Uterus (tissue), 4 donors: ENCODE results near the gene MTG2. TPM values are rescaled to one million over a fixed set of nuclear protein-coding genes. Genes with fewer than 3 reads are reported as not detected.

ENCODE experiments used
- DNase-seq, 2 donors: peaks; one replicate each; pipeline ENCODE4 v3.0.0-alpha.2; 2019 to 2020
- H3K27ac ChIP-seq, 2 donors: fragments of 200-600 bp; sonication (generic); 1 replicate in 1 of 2; 2 replicates in 1 of 2; pipeline ENCODE4 v1.5.1; 2016 to 2018
- H3K27me3 ChIP-seq, 2 donors: fragments of 200-600 bp; sonication (generic); one replicate each; pipeline ENCODE4 v1.5.1; 2018 to 2019; ENCODE audit warnings: control low read depth in 1 of 2
- H3K36me3 ChIP-seq, 2 donors: fragments of 200-600 bp; sonication (generic); one replicate each; pipeline ENCODE4 v1.5.1; 2019; ENCODE audit warnings: control low read depth in 1 of 2
- H3K4me1 ChIP-seq, 2 donors: fragments of 200-600 bp; sonication (generic); one replicate each; pipeline ENCODE4 v1.5.1; 2018 to 2019; ENCODE audit warnings: control low read depth in 1 of 2
- H3K4me3 ChIP-seq, 2 donors: fragments of 200-600 bp; sonication (generic); 1 replicate in 1 of 2; 2 replicates in 1 of 2; pipeline ENCODE4 v1.5.1; 2018 to 2019; ENCODE audit warnings: mild to moderate bottlenecking in 1 of 2
- H3K9me3 ChIP-seq, 2 donors: fragments of 200-600 bp; sonication (generic); one replicate each; pipeline ENCODE4 v1.5.1; 2019; ENCODE audit warnings: control low read depth in 1 of 2
- POLR2A ChIP-seq, 2 donors: fragments of 450-650 bp; IDR thresholded peaks; one replicate each; pipeline ENCODE4 v1.6.1; 2016; ENCODE audit warnings: antibody characterized with exemption in 2 of 2, mild to moderate bottlenecking in 1 of 2, moderate library complexity in 1 of 2
- intact Hi-C: fragments of 100-400 bp; cut with DNase I; formaldehyde crosslinking; loops from one replicate; pipeline ENCODE4 v1.15.1; 2023; ENCODE audit warnings: low total_unique reads
- total RNA-seq, 4 donors: library from RNA; depleted of rRNA in 3 of 4; stranded (reverse); fragments of >200 nt in 3 of 4; gene quantifications; one replicate each; pipeline versions ENCODE4 v1.1.0 to v1.2.4, GENCODE V29; 2014 to 2023
- TF ChIP-seq, protein P1 (sequence below), 4 experiments: fragments of 200-600 bp in 2 of 4; fragments of 450-650 bp in 2 of 4; sonication (generic) in 2 of 4; IDR thresholded peaks; one replicate each; pipeline ENCODE4 v1.5.1; 2016 to 2019; ENCODE audit warnings: antibody characterized with exemption in 4 of 4, mild to moderate bottlenecking in 2 of 4, moderate library complexity in 1 of 4
- donor health status: DM: yes; HTN: yes; CAD: no.

Gene MTG2
- total RNA-seq, 4 donors from 2014 or later: 0.59 to 38.5 (median 22.7) TPM

DNA sequence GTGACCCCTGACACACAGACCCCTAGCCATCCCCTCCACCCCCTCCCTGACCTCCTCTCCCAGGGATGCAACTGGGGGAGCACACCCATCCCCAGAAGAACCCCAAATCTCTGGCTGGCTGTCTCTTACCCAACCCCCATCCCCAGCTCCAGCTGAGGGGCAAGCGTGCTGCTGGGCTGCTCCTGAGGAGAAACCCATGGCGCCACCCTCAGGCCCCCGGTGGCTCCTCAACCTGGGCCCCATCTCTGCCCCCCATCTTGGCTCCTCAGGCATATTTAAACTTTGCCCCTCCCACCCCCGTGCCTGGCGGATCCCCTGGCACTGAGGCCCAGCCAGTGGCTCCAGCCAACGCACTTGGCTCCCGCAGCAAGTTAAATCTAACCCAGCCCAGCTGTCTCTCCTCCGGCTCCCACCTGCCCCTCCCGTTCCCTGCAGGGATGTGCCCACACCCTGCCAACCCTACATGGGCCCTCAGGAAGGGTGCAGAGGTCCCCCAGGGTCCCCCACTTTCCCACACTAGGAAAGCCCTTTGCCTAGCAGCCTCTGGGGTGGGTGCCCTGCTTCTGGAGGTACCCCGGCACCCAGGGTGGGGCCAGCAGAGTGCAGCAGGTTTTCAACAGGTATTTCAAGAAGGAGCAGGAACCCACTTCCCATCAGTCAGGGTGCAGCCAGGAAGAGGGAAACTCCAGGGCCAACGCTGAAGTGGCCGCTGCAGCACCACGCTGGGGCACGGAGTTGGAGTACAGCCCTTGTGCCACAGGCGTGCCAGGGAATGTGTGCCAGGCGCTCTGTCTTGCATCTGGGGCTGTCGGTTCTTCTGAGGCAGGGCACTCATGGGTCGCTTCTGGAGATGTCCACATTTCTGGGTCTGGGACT, 50.2 kb downstream of the MTG2 start:
- no peaks in the 10 kb centered on the region for H3K4me1 ChIP-seq
- H3K9me3 ChIP-seq: no peaks in the 10 kb centered on the region
- no peak for DNase-seq
- no peak for TF ChIP-seq POLR2A (IDR thresholded peaks at IDR 0.05)
- TF ChIP-seq, protein P1, sequence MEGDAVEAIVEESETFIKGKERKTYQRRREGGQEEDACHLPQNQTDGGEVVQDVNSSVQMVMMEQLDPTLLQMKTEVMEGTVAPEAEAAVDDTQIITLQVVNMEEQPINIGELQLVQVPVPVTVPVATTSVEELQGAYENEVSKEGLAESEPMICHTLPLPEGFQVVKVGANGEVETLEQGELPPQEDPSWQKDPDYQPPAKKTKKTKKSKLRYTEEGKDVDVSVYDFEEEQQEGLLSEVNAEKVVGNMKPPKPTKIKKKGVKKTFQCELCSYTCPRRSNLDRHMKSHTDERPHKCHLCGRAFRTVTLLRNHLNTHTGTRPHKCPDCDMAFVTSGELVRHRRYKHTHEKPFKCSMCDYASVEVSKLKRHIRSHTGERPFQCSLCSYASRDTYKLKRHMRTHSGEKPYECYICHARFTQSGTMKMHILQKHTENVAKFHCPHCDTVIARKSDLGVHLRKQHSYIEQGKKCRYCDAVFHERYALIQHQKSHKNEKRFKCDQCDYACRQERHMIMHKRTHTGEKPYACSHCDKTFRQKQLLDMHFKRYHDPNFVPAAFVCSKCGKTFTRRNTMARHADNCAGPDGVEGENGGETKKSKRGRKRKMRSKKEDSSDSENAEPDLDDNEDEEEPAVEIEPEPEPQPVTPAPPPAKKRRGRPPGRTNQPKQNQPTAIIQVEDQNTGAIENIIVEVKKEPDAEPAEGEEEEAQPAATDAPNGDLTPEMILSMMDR (IDR thresholded peaks at IDR 0.05): no peak
- H3K27me3 ChIP-seq: no peaks in the 10 kb centered on the region
- no peak overlapping the region for H3K4me3 ChIP-seq
- H3K36me3 ChIP-seq: no peaks in the 10 kb centered on the region
- H3K27ac ChIP-seq: no peak overlapping the region
- intact Hi-C loops: no loop called here

DNA sequence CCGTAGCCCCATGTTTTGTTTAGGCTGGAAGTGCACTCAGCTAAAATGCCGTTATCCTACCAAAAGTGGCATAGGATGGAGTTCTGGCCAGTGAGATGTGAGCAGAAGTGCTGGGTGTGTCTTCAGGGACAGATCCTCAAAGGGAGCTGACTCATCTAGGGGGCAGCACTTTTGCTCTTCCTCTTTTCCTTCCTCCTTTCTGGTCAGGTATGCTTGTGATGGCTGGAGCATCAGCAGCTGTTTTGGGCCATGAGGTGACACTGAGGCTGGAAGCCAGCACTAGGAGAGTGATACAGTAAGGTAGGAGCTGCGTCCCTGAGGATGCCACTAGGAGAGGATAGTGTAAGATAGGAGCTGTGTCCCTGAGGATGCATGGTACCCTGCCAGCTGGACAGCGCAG, 50.9 kb downstream of the MTG2 start:
- TF ChIP-seq, protein P1 (IDR thresholded peaks at IDR 0.05): no peak
- TF ChIP-seq POLR2A (IDR thresholded peaks at IDR 0.05): no peak
- no peaks in the 10 kb centered on the region for H3K36me3 ChIP-seq
- intact Hi-C loops: no loop called here
- H3K27ac ChIP-seq: no peak overlapping the region
- no peak overlapping the region for H3K4me3 ChIP-seq
- H3K4me1 ChIP-seq: no peaks in the 10 kb centered on the region
- no peaks in the 10 kb centered on the region for H3K27me3 ChIP-seq
- no peak for DNase-seq
- no peaks in the 10 kb centered on the region for H3K9me3 ChIP-seq

DNA sequence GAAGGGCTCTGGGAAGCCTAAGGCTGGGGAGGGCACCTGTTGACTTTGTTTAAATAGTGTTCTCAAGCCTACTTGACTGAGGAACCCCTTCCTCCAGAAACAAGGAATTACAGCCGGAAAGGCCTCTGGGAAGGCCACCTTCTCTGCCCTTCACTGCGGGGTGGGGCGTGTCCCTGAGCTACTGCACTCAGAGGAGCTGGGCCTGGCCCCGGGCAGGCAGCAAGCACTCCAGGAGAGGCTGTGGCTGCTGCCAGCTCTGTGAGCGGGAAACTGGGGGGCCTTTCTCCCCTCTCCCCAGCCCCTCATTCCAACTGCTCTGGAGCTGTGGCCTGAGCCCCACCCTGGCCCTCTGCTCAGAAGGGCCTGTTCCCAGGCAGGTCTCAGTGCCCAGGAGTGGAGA, 51.5 kb downstream of the MTG2 start:
- Histone ChIP-seq H3K9me3 (no peaks in the 10 kb centered on the region), H3K27ac (no peak overlapping the region), H3K4me1 (no peaks in the 10 kb centered on the region), H3K36me3 (no peaks in the 10 kb centered on the region), H3K27me3 (no peaks in the 10 kb centered on the region), H3K4me3 (no peak overlapping the region)
- no peak for TF ChIP-seq POLR2A (IDR thresholded peaks at IDR 0.05)
- TF ChIP-seq, protein P1 (IDR thresholded peaks at IDR 0.05): no peak
- no peak for DNase-seq
- intact Hi-C loops: no loop called here

DNA sequence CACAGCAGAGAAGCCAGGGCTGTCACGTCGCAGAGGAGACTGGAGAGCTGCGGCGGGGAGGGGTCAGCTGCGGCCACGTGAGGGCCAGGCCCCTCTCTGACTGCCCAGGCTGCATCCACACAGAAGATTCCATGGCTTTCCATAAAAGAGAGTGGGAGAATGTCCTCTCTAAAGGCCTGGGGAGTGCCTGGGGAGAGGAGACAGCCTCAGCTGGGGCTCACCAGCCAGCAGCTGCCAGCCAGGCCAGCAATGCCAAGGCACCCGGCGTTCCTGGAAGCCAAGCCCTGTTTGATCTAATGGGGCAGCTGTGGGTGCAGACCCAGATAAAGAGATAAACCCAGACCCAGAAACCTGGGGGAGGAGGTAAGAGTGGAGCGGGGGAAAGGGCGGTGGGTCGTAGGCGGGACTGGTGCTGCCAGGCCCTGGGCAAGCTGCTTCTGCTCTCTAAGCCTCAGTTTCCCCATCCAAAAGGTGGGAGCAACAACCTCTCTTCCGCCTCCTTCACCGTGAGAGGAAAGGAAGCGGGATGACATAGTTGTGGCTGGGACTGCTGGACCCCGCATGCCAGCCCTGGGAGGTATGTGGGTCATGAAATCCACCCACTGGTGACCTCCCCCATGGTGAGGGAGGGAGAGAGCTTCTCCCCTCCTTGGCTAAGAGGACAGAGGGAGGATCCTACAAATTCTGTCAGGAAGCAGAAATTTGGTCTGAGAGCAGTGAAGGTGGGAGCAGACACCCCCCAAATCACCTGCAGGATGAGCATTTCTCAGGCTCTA, 52.4 kb downstream of the MTG2 start:
- H3K9me3 ChIP-seq: no peaks in the 10 kb centered on the region
- no peak overlapping the region for H3K27ac ChIP-seq
- H3K36me3 ChIP-seq: no peaks in the 10 kb centered on the region
- intact Hi-C loops: no loop called here
- no peak overlapping the region for H3K4me3 ChIP-seq
- no peaks in the 10 kb centered on the region for H3K27me3 ChIP-seq
- DNase-seq: no peak
- no peak for TF ChIP-seq POLR2A (IDR thresholded peaks at IDR 0.05)
- TF ChIP-seq, protein P1 (IDR thresholded peaks at IDR 0.05): no peak
- no peaks in the 10 kb centered on the region for H3K4me1 ChIP-seq

DNA sequence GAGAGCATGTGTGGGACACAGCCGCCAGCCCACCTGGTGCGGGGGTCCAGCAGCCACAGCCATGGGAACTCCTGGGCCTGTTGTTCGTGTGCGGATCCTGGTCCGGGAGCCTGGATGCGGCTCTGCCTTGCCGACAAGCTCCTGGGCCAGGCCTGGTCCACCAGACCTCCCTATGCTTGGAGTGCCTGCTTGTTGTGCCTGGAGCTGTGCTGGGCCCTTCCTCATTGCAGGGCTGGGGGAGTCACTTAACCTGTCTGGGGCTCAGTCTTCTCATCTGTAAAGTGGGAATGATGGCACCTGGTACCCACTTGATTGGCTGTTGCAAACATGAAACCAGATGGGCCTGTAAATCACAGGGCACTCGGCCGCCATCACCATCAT, 52.9 kb downstream of the MTG2 start:
- intact Hi-C loops: no loop called here
- H3K4me3 ChIP-seq: no peak overlapping the region
- H3K9me3 ChIP-seq: no peaks in the 10 kb centered on the region
- TF ChIP-seq, protein P1 (IDR thresholded peaks at IDR 0.05): no peak
- TF ChIP-seq POLR2A (IDR thresholded peaks at IDR 0.05): no peak
- no peaks in the 10 kb centered on the region for H3K27me3 ChIP-seq
- H3K4me1 ChIP-seq: no peaks in the 10 kb centered on the region
- H3K36me3 ChIP-seq: no peaks in the 10 kb centered on the region
- DNase-seq: no peak
- H3K27ac ChIP-seq: no peak overlapping the region
